Measurements from ENCODE around the gene CLN3. TPM values are rescaled to one million over a fixed set of nuclear protein-coding genes. Genes with fewer than 3 reads are reported as not detected.

Gene CLN3
- polyA plus RNA-seq, 2 of the 4 experiments (the other 2 are of a cell fraction): 17.4 to 21.5 TPM

GRCh38 chr16:28497386-28497785 lies 5.5 kb upstream of the CLN3 start:
- Histone ChIP-seq H3K9me3 (no peaks in the 10 kb centered on the region), H3K27ac (no peak overlapping the region), H3K4me1 (no peaks in the 10 kb centered on the region), H3K4me3 (no peak overlapping the region), H3K4me2 (no peak overlapping the region)
- WGBS (ENCODE audit: missing lambda C conversion rate): 65% methylated on average over 9 of the region's 9 CpGs
- no peak for FAIRE-seq
- ChIA-PET POLR2A (no interaction called here), CTCF (interaction anchor here (1.2 kb wide), 1 partner anchor 119 kb away, joined by 3 read pairs; no protein-coding TSS in a partner anchor)
- TF ChIP-seq MAZ (IDR thresholded peaks at IDR 0.05; ENCODE audit: borderline replicate concordance, low read depth, low read length) (no peak), ZNF302 (CRISPR knock-in tag; IDR thresholded peaks at IDR 0.05) (no peak), ZFP36 (IDR thresholded peaks at IDR 0.05; ENCODE audit: borderline replicate concordance, partially characterized antibody) (no peak), NR3C1 (IDR thresholded peaks at IDR 0.05) (no peak), JUN (IDR thresholded peaks at IDR 0.05) (no peak), GATA3 (IDR thresholded peaks at IDR 0.05; ENCODE audit: borderline replicate concordance) (no peak), EP300 (IDR thresholded peaks at IDR 0.05) (no peak), HOXA7 (CRISPR knock-in tag; IDR thresholded peaks at IDR 0.05) (no peak), FOXS1 (CRISPR knock-in tag; IDR thresholded peaks at IDR 0.05) (no peak), ZSCAN20 (CRISPR knock-in tag; IDR thresholded peaks at IDR 0.05) (no peak), NFE2L2 (conservative IDR thresholded peaks at IDR 0.05; ENCODE audit: low read length) (no peak), HOXB5 (CRISPR knock-in tag; IDR thresholded peaks at IDR 0.05) (no peak)
- TF ChIP-seq, protein P1, sequence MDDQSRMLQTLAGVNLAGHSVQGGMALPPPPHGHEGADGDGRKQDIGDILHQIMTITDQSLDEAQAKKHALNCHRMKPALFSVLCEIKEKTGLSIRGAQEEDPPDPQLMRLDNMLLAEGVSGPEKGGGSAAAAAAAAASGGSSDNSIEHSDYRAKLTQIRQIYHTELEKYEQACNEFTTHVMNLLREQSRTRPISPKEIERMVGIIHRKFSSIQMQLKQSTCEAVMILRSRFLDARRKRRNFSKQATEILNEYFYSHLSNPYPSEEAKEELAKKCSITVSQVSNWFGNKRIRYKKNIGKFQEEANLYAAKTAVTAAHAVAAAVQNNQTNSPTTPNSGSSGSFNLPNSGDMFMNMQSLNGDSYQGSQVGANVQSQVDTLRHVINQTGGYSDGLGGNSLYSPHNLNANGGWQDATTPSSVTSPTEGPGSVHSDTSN (IDR thresholded peaks at IDR 0.05): no peak
- TF ChIP-seq, protein P2, sequence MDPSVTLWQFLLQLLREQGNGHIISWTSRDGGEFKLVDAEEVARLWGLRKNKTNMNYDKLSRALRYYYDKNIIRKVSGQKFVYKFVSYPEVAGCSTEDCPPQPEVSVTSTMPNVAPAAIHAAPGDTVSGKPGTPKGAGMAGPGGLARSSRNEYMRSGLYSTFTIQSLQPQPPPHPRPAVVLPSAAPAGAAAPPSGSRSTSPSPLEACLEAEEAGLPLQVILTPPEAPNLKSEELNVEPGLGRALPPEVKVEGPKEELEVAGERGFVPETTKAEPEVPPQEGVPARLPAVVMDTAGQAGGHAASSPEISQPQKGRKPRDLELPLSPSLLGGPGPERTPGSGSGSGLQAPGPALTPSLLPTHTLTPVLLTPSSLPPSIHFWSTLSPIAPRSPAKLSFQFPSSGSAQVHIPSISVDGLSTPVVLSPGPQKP (IDR thresholded peaks at IDR 0.05; ENCODE audit: low read depth, low read length): no peak
- no peak for ATAC-seq
- DNase-seq (ENCODE audit: low read depth in 1 of 2, low spot score in 1 of 2): no peak

DNA sequence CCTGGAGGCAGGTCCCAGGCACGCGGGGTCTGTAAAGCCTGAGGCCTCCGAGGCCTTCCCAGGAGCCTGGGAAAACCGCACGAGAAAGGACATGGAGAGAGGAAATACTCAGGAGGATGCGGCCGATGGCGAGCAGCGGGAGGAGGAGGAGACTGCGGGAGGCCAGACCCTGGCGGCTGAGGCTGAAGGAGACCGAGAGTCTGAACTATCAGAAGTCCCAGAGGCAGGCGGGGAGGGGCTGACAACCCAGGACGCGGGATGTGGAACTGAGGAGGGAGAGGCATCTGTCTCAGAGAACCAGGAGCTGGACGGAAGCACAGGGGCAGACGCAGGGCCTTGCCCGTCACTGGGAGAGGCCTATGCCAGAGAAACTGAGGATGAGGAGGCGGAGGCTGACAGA lies 5.0 kb upstream of the CLN3 start:
- Histone ChIP-seq H3K4me2 (no peak overlapping the region), H3K4me1 (no peaks in the 10 kb centered on the region), H3K27ac (no peak overlapping the region), H3K4me3 (no peak overlapping the region), H3K9me3 (no peaks in the 10 kb centered on the region)
- FAIRE-seq (no peak), DNase-seq (ENCODE audit: low read depth in 1 of 2, low spot score in 1 of 2) (no peak), ATAC-seq (no peak)
- WGBS (ENCODE audit: missing lambda C conversion rate): 92% methylated on average over 19 of the region's 19 CpGs
- CTCF ChIA-PET: interaction anchor here (1.2 kb wide), 1 partner anchor 119 kb away, joined by 3 read pairs; no protein-coding TSS in a partner anchor
- POLR2A ChIA-PET: no interaction called here
- TF ChIP-seq CHD4 (IDR thresholded peaks at IDR 0.05; ENCODE audit: borderline replicate concordance): no peak

DNA sequence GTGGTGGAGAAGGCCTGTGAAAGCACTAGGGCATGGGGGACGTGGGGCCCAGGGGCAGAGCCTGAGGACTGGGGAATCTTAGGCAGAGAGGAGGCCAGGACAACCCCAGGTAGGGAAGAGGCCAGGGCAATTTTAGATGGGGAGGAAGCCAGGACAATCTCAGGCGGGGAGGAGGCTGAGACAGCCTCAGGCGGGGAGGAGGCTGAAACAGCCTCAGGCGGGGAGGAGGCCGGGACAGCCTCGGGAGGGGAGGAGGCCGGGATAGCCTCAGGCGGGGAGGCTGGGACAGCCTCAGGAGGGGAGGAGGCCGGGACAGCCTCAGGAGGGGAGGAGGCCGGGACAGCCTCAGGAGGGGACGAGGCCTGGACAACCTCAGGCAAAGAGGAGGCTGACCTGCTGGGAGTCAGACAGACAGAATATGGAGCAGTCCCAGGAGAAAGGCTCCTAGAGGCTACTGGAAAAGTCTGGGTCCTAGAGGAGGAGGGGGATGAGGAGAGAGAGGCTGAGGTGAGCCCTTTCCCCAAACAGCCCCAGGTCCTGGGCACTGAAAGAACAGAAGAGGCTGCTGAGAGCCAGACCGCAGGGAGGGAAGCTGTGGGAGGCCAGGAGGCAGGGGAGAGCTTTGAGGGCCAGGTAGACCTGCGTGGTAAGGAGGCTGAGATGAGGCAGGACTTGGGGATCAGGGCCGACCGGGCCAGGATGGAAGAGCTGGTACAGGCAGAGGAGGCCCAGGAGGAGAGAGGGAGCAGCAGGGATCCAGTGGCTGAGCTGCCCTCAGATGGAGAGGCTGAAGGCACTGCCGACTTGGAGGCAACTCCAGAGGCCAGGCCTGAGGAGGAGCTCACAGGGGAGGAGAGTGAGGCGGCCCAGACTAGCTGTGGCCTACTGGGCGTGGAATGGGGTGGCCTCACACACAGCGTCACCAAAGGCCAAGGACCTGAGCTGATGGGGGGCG lies 4.2 kb upstream of the CLN3 start:
- POLR2A ChIA-PET: no interaction called here
- 0 out of 6 replicates have a peak overlapping the region, but pooled peaks of 1 of the 2 experiments have one; percentile 22 for H3K27ac ChIP-seq
- H3K4me2 ChIP-seq: no peak overlapping the region
- FAIRE-seq (no peak), DNase-seq (ENCODE audit: low read depth in 1 of 2, low spot score in 1 of 2) (no peak), ATAC-seq (no peak)
- WGBS (ENCODE audit: missing lambda C conversion rate): 85% methylated on average over 20 of the region's 20 CpGs
- H3K4me1 ChIP-seq: peaks cover under 1% of the 10 kb centered on the region; the same call in 1 of the 3 replicates
- CTCF ChIA-PET: interaction anchor here (1.2 kb wide), 1 partner anchor 120 kb away, joined by 3 read pairs; no protein-coding TSS in a partner anchor
- no peak overlapping the region for H3K4me3 ChIP-seq
- H3K9me3 ChIP-seq: no peaks in the 10 kb centered on the region
- TF ChIP-seq ZNF302 (CRISPR knock-in tag; IDR thresholded peaks at IDR 0.05) (no peak), FOSL2 (IDR thresholded peaks at IDR 0.05) (no peak), FOSL2 (CRISPR knock-in tag; IDR thresholded peaks at IDR 0.05) (no peak), GATA3 (IDR thresholded peaks at IDR 0.05; ENCODE audit: borderline replicate concordance) (no peak), PHF8 (IDR thresholded peaks at IDR 0.05; ENCODE audit: borderline replicate concordance, low read depth) (no peak), HDAC2 (IDR thresholded peaks at IDR 0.05) (no peak), BCL3 (IDR thresholded peaks at IDR 0.05) (no peak), SREBF2 (IDR thresholded peaks at IDR 0.05) (no peak), KDM1A (IDR thresholded peaks at IDR 0.05; ENCODE audit: low read depth) (no peak), ZFP36 (IDR thresholded peaks at IDR 0.05; ENCODE audit: borderline replicate concordance, partially characterized antibody) (no peak), SMC3 (IDR thresholded peaks at IDR 0.05) (no peak), FOXS1 (CRISPR knock-in tag; IDR thresholded peaks at IDR 0.05) (no peak), ESRRA (IDR thresholded peaks at IDR 0.05; ENCODE audit: borderline replicate concordance, low read length) (no peak), POLR2A (IDR thresholded peaks at IDR 0.05; ENCODE audit: low read length) (no peak), RFX5 (IDR thresholded peaks at IDR 0.05) (no peak)
- TF ChIP-seq, protein P3, sequence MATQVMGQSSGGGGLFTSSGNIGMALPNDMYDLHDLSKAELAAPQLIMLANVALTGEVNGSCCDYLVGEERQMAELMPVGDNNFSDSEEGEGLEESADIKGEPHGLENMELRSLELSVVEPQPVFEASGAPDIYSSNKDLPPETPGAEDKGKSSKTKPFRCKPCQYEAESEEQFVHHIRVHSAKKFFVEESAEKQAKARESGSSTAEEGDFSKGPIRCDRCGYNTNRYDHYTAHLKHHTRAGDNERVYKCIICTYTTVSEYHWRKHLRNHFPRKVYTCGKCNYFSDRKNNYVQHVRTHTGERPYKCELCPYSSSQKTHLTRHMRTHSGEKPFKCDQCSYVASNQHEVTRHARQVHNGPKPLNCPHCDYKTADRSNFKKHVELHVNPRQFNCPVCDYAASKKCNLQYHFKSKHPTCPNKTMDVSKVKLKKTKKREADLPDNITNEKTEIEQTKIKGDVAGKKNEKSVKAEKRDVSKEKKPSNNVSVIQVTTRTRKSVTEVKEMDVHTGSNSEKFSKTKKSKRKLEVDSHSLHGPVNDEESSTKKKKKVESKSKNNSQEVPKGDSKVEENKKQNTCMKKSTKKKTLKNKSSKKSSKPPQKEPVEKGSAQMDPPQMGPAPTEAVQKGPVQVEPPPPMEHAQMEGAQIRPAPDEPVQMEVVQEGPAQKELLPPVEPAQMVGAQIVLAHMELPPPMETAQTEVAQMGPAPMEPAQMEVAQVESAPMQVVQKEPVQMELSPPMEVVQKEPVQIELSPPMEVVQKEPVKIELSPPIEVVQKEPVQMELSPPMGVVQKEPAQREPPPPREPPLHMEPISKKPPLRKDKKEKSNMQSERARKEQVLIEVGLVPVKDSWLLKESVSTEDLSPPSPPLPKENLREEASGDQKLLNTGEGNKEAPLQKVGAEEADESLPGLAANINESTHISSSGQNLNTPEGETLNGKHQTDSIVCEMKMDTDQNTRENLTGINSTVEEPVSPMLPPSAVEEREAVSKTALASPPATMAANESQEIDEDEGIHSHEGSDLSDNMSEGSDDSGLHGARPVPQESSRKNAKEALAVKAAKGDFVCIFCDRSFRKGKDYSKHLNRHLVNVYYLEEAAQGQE (IDR thresholded peaks at IDR 0.05): no peak
